ENCODE results near the gene SENP5.

SENP5 gene

GRCh38 chr3:196965112-196965803 lies 97.5 kb downstream of the SENP5 start:
- Histone ChIP-seq H3K9me2 (replicated peaks; ENCODE audit: insufficient read depth, low read length) (no peaks in the 10 kb centered on the region), H3K9ac (ENCODE audit: low read length) (no peak overlapping the region), H3K4me3 (ENCODE audit: insufficient read depth, low read length, poor library complexity, severe bottlenecking) (no peak overlapping the region), H3F3A (ENCODE audit: insufficient read depth) (no peaks in the 10 kb centered on the region), H3K79me2 (ENCODE audit: insufficient read depth, low read length) (no peaks in the 10 kb centered on the region), H3K36me3 (ENCODE audit: low read length) (no peaks in the 10 kb centered on the region), H3K4me2 (ENCODE audit: low read depth, low read length, poor library complexity, severe bottlenecking) (no peak overlapping the region), H4K20me1 (ENCODE audit: low read depth, low read length) (no peaks in the 10 kb centered on the region), H3K9me3 (ENCODE audit: insufficient read depth, low read length) (no peaks in the 10 kb centered on the region), H3K27ac (ENCODE audit: low read depth, low read length) (no peak overlapping the region), H2AFZ (ENCODE audit: low read depth, low read length, severe bottlenecking) (no peak overlapping the region), H3K27me3 (ENCODE audit: low read length) (no peaks in the 10 kb centered on the region)
- TF ChIP-seq EZH2phosphoT487 (conservative IDR thresholded peaks at IDR 0.05; ENCODE audit: low read length) (no peak), CTCF (IDR thresholded peaks at IDR 0.05; ENCODE audit: insufficient read depth, low read length, poor library complexity, severe bottlenecking) (no peak)

- H3K27me3 ChIP-seq (ENCODE audit: low read length): no peaks in the 10 kb centered on the region
- TF ChIP-seq EZH2phosphoT487 (conservative IDR thresholded peaks at IDR 0.05; ENCODE audit: low read length) (no peak), CTCF (IDR thresholded peaks at IDR 0.05; ENCODE audit: insufficient read depth, low read length, poor library complexity, severe bottlenecking) (no peak)
- no peak overlapping the region for H3K4me2 ChIP-seq (ENCODE audit: low read depth, low read length, poor library complexity, severe bottlenecking)
- H3K9ac ChIP-seq (ENCODE audit: low read length): no peak overlapping the region
- no peaks in the 10 kb centered on the region for H4K20me1 ChIP-seq (ENCODE audit: low read depth, low read length)
- no peaks in the 10 kb centered on the region for H3K9me2 ChIP-seq (replicated peaks; ENCODE audit: insufficient read depth, low read length)
- no peak overlapping the region for H2AFZ ChIP-seq (ENCODE audit: low read depth, low read length, severe bottlenecking)
- H3K9me3 ChIP-seq (ENCODE audit: insufficient read depth, low read length): no peaks in the 10 kb centered on the region
- no peaks in the 10 kb centered on the region for H3K36me3 ChIP-seq (ENCODE audit: low read length)
- H3K79me2 ChIP-seq (ENCODE audit: insufficient read depth, low read length): no peaks in the 10 kb centered on the region
- no peak overlapping the region for H3K4me3 ChIP-seq (ENCODE audit: insufficient read depth, low read length, poor library complexity, severe bottlenecking)
- no peak overlapping the region for H3K27ac ChIP-seq (ENCODE audit: low read depth, low read length)
- no peaks in the 10 kb centered on the region for H3F3A ChIP-seq (ENCODE audit: insufficient read depth)
These were observed 98.1 kb downstream of the SENP5 start for GRCh38 chr3:196965804-196966173.

- Histone ChIP-seq H3F3A (ENCODE audit: insufficient read depth) (no peaks in the 10 kb centered on the region), H4K20me1 (ENCODE audit: low read depth, low read length) (no peaks in the 10 kb centered on the region), H3K9me2 (replicated peaks; ENCODE audit: insufficient read depth, low read length) (no peaks in the 10 kb centered on the region), H3K9ac (ENCODE audit: low read length) (no peak overlapping the region), H2AFZ (ENCODE audit: low read depth, low read length, severe bottlenecking) (no peak overlapping the region), H3K27ac (ENCODE audit: low read depth, low read length) (no peak overlapping the region), H3K4me2 (ENCODE audit: low read depth, low read length, poor library complexity, severe bottlenecking) (no peak overlapping the region), H3K4me3 (ENCODE audit: insufficient read depth, low read length, poor library complexity, severe bottlenecking) (no peak overlapping the region), H3K79me2 (ENCODE audit: insufficient read depth, low read length) (no peaks in the 10 kb centered on the region), H3K9me3 (ENCODE audit: insufficient read depth, low read length) (no peaks in the 10 kb centered on the region), H3K27me3 (ENCODE audit: low read length) (no peaks in the 10 kb centered on the region), H3K36me3 (ENCODE audit: low read length) (no peaks in the 10 kb centered on the region)
- TF ChIP-seq CTCF (IDR thresholded peaks at IDR 0.05; ENCODE audit: insufficient read depth, low read length, poor library complexity, severe bottlenecking) (no peak), EZH2phosphoT487 (conservative IDR thresholded peaks at IDR 0.05; ENCODE audit: low read length) (no peak)
These were observed 99.0 kb downstream of the SENP5 start for GRCh38 chr3:196966526-196967401.

Measured in SU-DHL-6 (cell line).